Brain microvascular endothelial cell (primary cell): ENCODE data around the gene LTB4R.
A peak's percentile ranks its signal among the peaks of the same experiment; 100 is the strongest.

ENCODE experiments used
- DNase-seq: peaks from one replicate; pipeline ENCODE4 v3.0.0-alpha.2; 2020
- H3K27ac ChIP-seq: fragments of 250-450 bp; sonication (Bioruptor Pico); 2 replicates; pipeline ENCODE4 v1.5.1; 2020; ENCODE audit warnings: mild to moderate bottlenecking, moderate library complexity
- H3K27me3 ChIP-seq: fragments of 250-450 bp; sonication (Bioruptor Pico); replicated peaks from 2 replicates; pipeline ENCODE4 v1.5.1; 2020; ENCODE audit warnings: mild to moderate bottlenecking
- H3K36me3 ChIP-seq: fragments of 250-450 bp; sonication (Bioruptor Pico); replicated peaks from 2 replicates; pipeline ENCODE4 v1.5.1; 2020; ENCODE audit warnings: mild to moderate bottlenecking
- H3K4me3 ChIP-seq: 2 replicates; pipeline ENCODE4 v1.5.1; 2011; ENCODE audit warnings: low read depth, mild to moderate bottlenecking, control low read depth, low read length, moderate library complexity
- CTCF ChIP-seq: IDR thresholded peaks from 2 replicates; pipeline ENCODE4 v1.5.1; 2011; ENCODE audit warnings: low read depth, mild to moderate bottlenecking, moderate library complexity, low read length, control low read depth, inconsistent platforms; ENCODE audit errors: missing control alignments
- in situ Hi-C: cut with HindIII; loops from 2 replicates; pipeline ENCODE4 v1.10.0; 2017; ENCODE audit warnings: low sequenced_read_pairs, low pct_ligation_motif_present

LTB4R gene

GRCh38 chr14:24274101-24274543 is 37.2 kb upstream of the LTB4R start:
- in situ Hi-C loops: no loop called here
- H3K27me3 ChIP-seq: no peaks in the 10 kb centered on the region
- no peaks in the 10 kb centered on the region for H3K36me3 ChIP-seq
- H3K4me3 ChIP-seq: no peak overlapping the region
- no peak for DNase-seq
- H3K27ac ChIP-seq: no peak overlapping the region
- no peak for TF ChIP-seq CTCF

- Histone ChIP-seq H3K4me3 (no peak overlapping the region), H3K36me3 (no peaks in the 10 kb centered on the region), H3K27me3 (no peaks in the 10 kb centered on the region), H3K27ac (no peak overlapping the region)
- in situ Hi-C loops: no loop called here
- no peak for DNase-seq
- TF ChIP-seq CTCF: no peak
Measured at GRCh38 chr14:24277071-24277470, 34.2 kb upstream of the LTB4R start.

- no peak for DNase-seq
- no peak for TF ChIP-seq CTCF
Measured at GRCh38 chr14:24277606-24278321, 33.5 kb upstream of the LTB4R start.

GRCh38 chr14:24278424-24278823 is 32.9 kb upstream of the LTB4R start:
- no peaks in the 10 kb centered on the region for H3K27me3 ChIP-seq
- in situ Hi-C loops: no loop called here
- no peak overlapping the region for H3K27ac ChIP-seq
- no peaks in the 10 kb centered on the region for H3K36me3 ChIP-seq
- no peak overlapping the region for H3K4me3 ChIP-seq
- no peak for TF ChIP-seq CTCF
- no peak for DNase-seq

More at GRCh38 chr14:24277606-24278321, 33.5 kb upstream of the LTB4R start:
- no peaks in the 10 kb centered on the region for H3K36me3 ChIP-seq
- H3K27me3 ChIP-seq: no peaks in the 10 kb centered on the region
- no peak overlapping the region for H3K27ac ChIP-seq
- no peak overlapping the region for H3K4me3 ChIP-seq
- in situ Hi-C loops: no loop called here

- no peaks in the 10 kb centered on the region for H3K27me3 ChIP-seq
- H3K4me3 ChIP-seq: no peak overlapping the region
- no peak for DNase-seq
- no peak overlapping the region for H3K27ac ChIP-seq
- no peaks in the 10 kb centered on the region for H3K36me3 ChIP-seq
- in situ Hi-C loops: no loop called here
- TF ChIP-seq CTCF: peak; percentile 24
Measured at GRCh38 chr14:24279301-24280186, 31.8 kb upstream of the LTB4R start.
